Right lobe of liver (tissue), 4 donors: ENCODE measurements around the gene FARS2.

ENCODE experiments used
- CTCF ChIP-seq, 4 donors: fragments of 200-600 bp in 3 of 4; fragments of 450-650 bp in 1 of 4; IDR thresholded peaks; one replicate each; pipeline versions ENCODE4 v1.5.1 to v1.8.0; 2016 to 2022; ENCODE audit warnings: antibody characterized with exemption in 4 of 4, mild to moderate bottlenecking in 2 of 4
- POLR2A ChIP-seq: fragments of 450-650 bp; IDR thresholded peaks from one replicate; pipeline ENCODE4 v1.6.1; 2017; ENCODE audit warnings: antibody characterized with exemption, mild to moderate bottlenecking
- donor health status: DM: no; HTN: no; CAD: no.
- donor health status: DM: no; HTN: no; CAD: no.
- donor health status: DM: no; HTN: yes; CAD: no.

GRCh38 chr6:5318617-5319272, 57.4 kb downstream of the FARS2 start:
- TF ChIP-seq CTCF (IDR thresholded peaks at IDR 0.05) (no peak), POLR2A (no peak)
